GM18526 (cell line): Measurements from ENCODE around the gene ING1.

ENCODE experiments used
- POLR2A ChIP-seq: IDR thresholded peaks from 3 replicates; pipeline ENCODE4 v1.6.1; 2011; ENCODE audit not compliant: insufficient read length; ENCODE audit errors: extremely low read depth

ING1 gene

GRCh38 chr13:110726726-110727125 lies 13.2 kb downstream of the ING1 start:
- no peak for TF ChIP-seq POLR2A

- TF ChIP-seq POLR2A: no peak
Observed at GRCh38 chr13:110731072-110731471, 17.6 kb downstream of the ING1 start.

GRCh38 chr13:110734561-110734960 lies 21.1 kb downstream of the ING1 start:
- TF ChIP-seq POLR2A: no peak

- TF ChIP-seq POLR2A: no peak
Observed at GRCh38 chr13:110737555-110737954, 24.1 kb downstream of the ING1 start.

GRCh38 chr13:110743687-110744086 lies 30.2 kb downstream of the ING1 start:
- TF ChIP-seq POLR2A: no peak

- no peak for TF ChIP-seq POLR2A
Observed at GRCh38 chr13:110746438-110746837, 32.9 kb downstream of the ING1 start.

- TF ChIP-seq POLR2A: no peak
Observed at GRCh38 chr13:110748271-110748670, 34.8 kb downstream of the ING1 start.

- TF ChIP-seq POLR2A: no peak
Observed at GRCh38 chr13:110756219-110756631, 42.7 kb downstream of the ING1 start.

- no peak for TF ChIP-seq POLR2A
Observed at GRCh38 chr13:110757296-110757695, 43.8 kb downstream of the ING1 start.

GRCh38 chr13:110758195-110758805 lies 44.8 kb downstream of the ING1 start:
- TF ChIP-seq POLR2A: no peak

GRCh38 chr13:110759710-110760109 lies 46.2 kb downstream of the ING1 start:
- no peak for TF ChIP-seq POLR2A

- TF ChIP-seq POLR2A: no peak
Observed at GRCh38 chr13:110760611-110761010, 47.1 kb downstream of the ING1 start.

- TF ChIP-seq POLR2A: no peak
Observed at GRCh38 chr13:110766671-110767430, 53.4 kb downstream of the ING1 start.

- TF ChIP-seq POLR2A: no peak
Observed at GRCh38 chr13:110767476-110767875, 54.0 kb downstream of the ING1 start.

GRCh38 chr13:110769097-110769496 lies 55.6 kb downstream of the ING1 start:
- TF ChIP-seq POLR2A: no peak

- no peak for TF ChIP-seq POLR2A
Observed at GRCh38 chr13:110770678-110771077, 57.2 kb downstream of the ING1 start.

GRCh38 chr13:110771194-110771593 lies 57.7 kb downstream of the ING1 start:
- no peak for TF ChIP-seq POLR2A
